Stimulated activated CD8-positive, alpha-beta memory T cell treated with anti-CD3 and anti-CD28 coated beads, Interleukin-15, amount 100 ng/mL, for 48 hours (primary cell): ENCODE measurements around the gene MOGAT2.

Experiments used
- DNase-seq, 2 donors: peaks; one replicate each; pipeline ENCODE4 v3.0.0-alpha.2; 2020; ENCODE audit warnings: low read depth in 2 of 2

The MOGAT2 gene

DNA sequence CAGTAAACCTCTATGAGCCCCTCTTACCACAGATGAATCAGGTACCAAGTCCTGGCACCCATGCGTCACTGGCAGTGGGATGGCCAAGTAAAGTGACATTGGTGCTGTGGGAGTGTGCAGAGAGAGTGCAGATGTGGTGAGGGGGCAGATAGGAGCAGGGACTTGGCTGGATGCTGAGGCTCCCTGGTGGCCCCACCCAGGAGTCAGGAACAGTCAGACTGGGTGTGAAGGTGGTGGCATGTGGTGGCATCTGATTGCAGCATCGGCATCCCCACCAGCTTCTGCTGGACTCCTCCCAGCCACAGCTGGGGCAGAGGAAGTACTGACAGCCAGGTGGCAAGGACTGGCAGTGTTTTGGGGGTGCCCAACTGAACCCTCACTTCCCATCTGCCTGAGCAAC is 62.3 kb downstream of the MOGAT2 start:
- no peak for DNase-seq

GRCh38 chr11:75780888-75781287 is 63.2 kb downstream of the MOGAT2 start:
- DNase-seq: no peak

DNA sequence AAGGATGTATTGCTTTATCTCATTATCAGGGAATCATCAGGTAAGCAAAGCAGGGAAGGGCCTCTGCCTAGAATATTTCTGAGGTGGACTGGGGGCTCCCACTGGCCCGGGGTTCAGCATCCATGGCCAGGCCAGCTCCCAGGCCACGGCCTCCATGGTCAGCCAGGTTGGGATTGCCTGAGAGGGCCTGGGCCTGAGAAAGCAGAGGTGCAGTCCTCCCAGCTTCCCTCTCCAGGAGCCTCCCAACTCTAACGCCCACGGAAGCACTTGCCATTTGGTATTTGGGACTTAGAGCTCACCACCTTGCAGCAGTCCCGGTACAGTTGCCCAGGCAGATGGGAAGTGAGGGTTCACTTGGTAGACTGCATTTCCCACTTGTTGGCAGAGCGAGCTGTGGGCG is 63.7 kb downstream of the MOGAT2 start:
- no peak for DNase-seq

DNA sequence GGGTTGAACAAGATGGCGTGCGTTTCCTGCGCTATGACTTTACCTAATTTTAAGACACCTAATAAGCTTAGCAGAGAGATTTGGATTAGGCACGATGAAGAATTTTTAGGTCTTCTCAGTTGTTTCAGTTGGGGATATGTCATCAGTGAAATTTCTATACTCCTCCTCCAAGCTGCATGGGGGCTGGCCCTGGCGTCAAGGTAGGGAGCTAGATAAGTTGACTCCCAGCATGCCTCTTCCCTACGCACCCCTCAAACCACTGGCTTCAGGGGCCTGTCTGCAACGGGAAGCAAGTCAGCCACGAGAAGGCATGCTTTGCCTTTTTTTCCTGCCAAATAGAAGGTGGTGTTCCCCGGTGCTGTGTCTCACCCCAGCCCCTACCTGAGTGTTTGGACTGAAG is 64.2 kb downstream of the MOGAT2 start:
- no peak for DNase-seq
